ENCODE measurements around the gene MUC5B. TPM values are rescaled to one million over a fixed set of nuclear protein-coding genes. Genes with fewer than 3 reads are reported as not detected.

The MUC5B gene
- total and polyA plus RNA-seq, 2 donors (not counting 3 experiments of a cell fraction or from before 2014, with no cell fraction given) = not detected

GRCh38 chr11:1203505-1204271, 19.2 kb upstream of the MUC5B start:
- dilution Hi-C loops (cut with MboI; ENCODE audit: extremely low pct_ligation_motif_present, low sequenced_read_pairs) = no loop called here
- no peaks in the 10 kb centered on the region for H3K27me3 ChIP-seq (ENCODE audit: control insufficient read depth in 2 of 2, insufficient read depth in 2 of 2, low read length in 2 of 2)
- H3K4me2 ChIP-seq (ENCODE audit: insufficient read depth, low read length) = no peak overlapping the region
- TF ChIP-seq CTCF (IDR thresholded peaks at IDR 0.05; ENCODE audit: extremely low read depth in 1 of 2, insufficient read depth in 1 of 2, low read depth in 1 of 2, low read length in 2 of 2) = no peak
- no peak for TF ChIP-seq POLR2A (IDR thresholded peaks at IDR 0.05; ENCODE audit: low read depth, low read length)
- FAIRE-seq (no peak), DNase-seq (ENCODE audit: low read depth, low spot score) (no peak)
- ChIA-PET CTCF (interaction anchor here (1.3 to 3.9 kb wide), 5 partner anchors 307 to 371 kb away, joined by 4 to 36 read pairs (median 18); no protein-coding TSS in a partner anchor), POLR2A (no interaction called here)
- H3K9ac ChIP-seq (replicated peaks; ENCODE audit: extremely low read depth, insufficient read depth, low read length) = no peak overlapping the region
- no TSS peak for BruUV-seq (replicated peaks)
- intact Hi-C loops (cut with micrococcal nuclease) = loop anchor here (1.0 to 2.0 kb wide), 2 partner anchors 312 to 371 kb away; no protein-coding TSS in a partner anchor
- H3K4me1 ChIP-seq (ENCODE audit: control insufficient read depth, extremely low read depth, insufficient read depth, low read length) = no peaks in the 10 kb centered on the region
- H3K9me3 ChIP-seq (replicated peaks; ENCODE audit: control insufficient read depth, insufficient read depth, low read length) = no peaks in the 10 kb centered on the region
- H3K27ac ChIP-seq (ENCODE audit: insufficient read depth, low read depth, low read length) = no peak overlapping the region
- no peak overlapping the region for H3K4me3 ChIP-seq (replicated peaks in 1 of 3; ENCODE audit: insufficient read depth in 1 of 3, low read depth in 1 of 3, low read length in 3 of 3)
- no peaks in the 10 kb centered on the region for H3K36me3 ChIP-seq (ENCODE audit: control insufficient read depth in 2 of 2, extremely low read depth in 1 of 2, insufficient read depth in 2 of 2, low read length in 2 of 2)
- H3K79me2 ChIP-seq (ENCODE audit: control insufficient read depth, insufficient read depth, low read length) = no peaks in the 10 kb centered on the region
- H3K9me1 ChIP-seq (replicated peaks; ENCODE audit: control insufficient read depth, extremely low read depth, insufficient read depth, low read length) = no peaks in the 10 kb centered on the region
- H4K20me1 ChIP-seq (replicated peaks; ENCODE audit: control insufficient read depth, extremely low read depth, insufficient read depth, low read length) = no peaks in the 10 kb centered on the region
- no peak overlapping the region for H2AFZ ChIP-seq (ENCODE audit: low read depth, low read length)

- Histone ChIP-seq H3K4me2 (ENCODE audit: insufficient read depth, low read length) (no peak overlapping the region), H3K36me3 (ENCODE audit: control insufficient read depth in 2 of 2, extremely low read depth in 1 of 2, insufficient read depth in 2 of 2, low read length in 2 of 2) (no peaks in the 10 kb centered on the region), H3K9me1 (replicated peaks; ENCODE audit: control insufficient read depth, extremely low read depth, insufficient read depth, low read length) (no peaks in the 10 kb centered on the region), H3K79me2 (ENCODE audit: control insufficient read depth, insufficient read depth, low read length) (no peaks in the 10 kb centered on the region), H2AFZ (ENCODE audit: low read depth, low read length) (no peak overlapping the region), H3K9ac (replicated peaks; ENCODE audit: extremely low read depth, insufficient read depth, low read length) (no peak overlapping the region), H3K4me1 (ENCODE audit: control insufficient read depth, extremely low read depth, insufficient read depth, low read length) (no peaks in the 10 kb centered on the region), H3K27me3 (ENCODE audit: control insufficient read depth in 2 of 2, insufficient read depth in 2 of 2, low read length in 2 of 2) (no peaks in the 10 kb centered on the region), H3K27ac (ENCODE audit: insufficient read depth, low read depth, low read length) (no peak overlapping the region), H4K20me1 (replicated peaks; ENCODE audit: control insufficient read depth, extremely low read depth, insufficient read depth, low read length) (no peaks in the 10 kb centered on the region), H3K9me3 (replicated peaks; ENCODE audit: control insufficient read depth, insufficient read depth, low read length) (no peaks in the 10 kb centered on the region), H3K4me3 (replicated peaks in 1 of 3; ENCODE audit: insufficient read depth in 1 of 3, low read depth in 1 of 3, low read length in 3 of 3) (no peak overlapping the region)
- BruUV-seq (replicated peaks) = no TSS peak
- CTCF ChIA-PET = interaction anchor here (2.1 to 3.9 kb wide), 2 partner anchors 310 to 370 kb away, joined by 18 to 36 read pairs; no protein-coding TSS in a partner anchor
- TF ChIP-seq GATA2 (IDR thresholded peaks at IDR 0.05; ENCODE audit: insufficient read depth, insufficient read length, low read depth, low read length) = no peak
- no peak for TF ChIP-seq MAX (IDR thresholded peaks at IDR 0.05; ENCODE audit: insufficient read depth, insufficient read length)
- TF ChIP-seq JUN (IDR thresholded peaks at IDR 0.05; ENCODE audit: borderline replicate concordance, insufficient read depth, insufficient read length, low read depth) = no peak
- dilution Hi-C loops (cut with MboI; ENCODE audit: extremely low pct_ligation_motif_present, low sequenced_read_pairs) = no loop called here
- POLR2A ChIA-PET = no interaction called here
- FAIRE-seq (no peak), DNase-seq (ENCODE audit: low read depth, low spot score) (no peak)
- intact Hi-C loops (cut with micrococcal nuclease) = no loop called here
Measured at GRCh38 chr11:1204381-1205101, 18.3 kb upstream of the MUC5B start.

Data from endothelial cell of umbilical vein (primary cell).